Nephron progenitor cell (in vitro differentiated cells): ENCODE results near the gene CSMD2.

Source experiments
- DNase-seq: peaks from one replicate; pipeline ENCODE4 v3.0.0; 2021
- H3K27ac Mint-ChIP-seq: 2 replicates; pipeline ENCODE4 v1.8.0; 2021; ENCODE audit warnings: mild to moderate bottlenecking, moderate library complexity, mixed read lengths
- H3K27me3 Mint-ChIP-seq: 2 replicates; pipeline ENCODE4 v1.8.0; 2021; ENCODE audit warnings: mild to moderate bottlenecking, low read depth, mixed read lengths; ENCODE audit not compliant: poor library complexity
- H3K36me3 Mint-ChIP-seq: 2 replicates; pipeline ENCODE4 v1.8.0; 2021; ENCODE audit warnings: low read depth, mixed read lengths
- H3K4me1 Mint-ChIP-seq: 2 replicates; pipeline ENCODE4 v1.8.0; 2021; ENCODE audit warnings: mixed read lengths
- H3K4me3 Mint-ChIP-seq: 2 replicates; pipeline ENCODE4 v1.8.0; 2021; ENCODE audit warnings: mild to moderate bottlenecking, moderate library complexity, mixed read lengths
- H3K9me3 Mint-ChIP-seq: 2 replicates; pipeline ENCODE4 v1.8.0; 2021; ENCODE audit warnings: mild to moderate bottlenecking, moderate library complexity, mixed read lengths
- CTCF ChIP-seq: fragments of 200-600 bp; sonication (generic); IDR thresholded peaks from 2 replicates; pipeline ENCODE4 v1.5.0; 2021; ENCODE audit warnings: antibody characterized with exemption

CSMD2 gene

GRCh38 chr1:33726274-33726804 lies 438.7 kb downstream of the CSMD2 start:
- no peak for DNase-seq
- no peak overlapping the region for H3K4me3 Mint-ChIP-seq
- H3K27me3 Mint-ChIP-seq, result no peaks in the 10 kb centered on the region
- H3K9me3 Mint-ChIP-seq, result no peaks in the 10 kb centered on the region
- TF ChIP-seq CTCF, result no peak
- peaks cover 16% of the 10 kb centered on the region for H3K4me1 Mint-ChIP-seq
- H3K27ac Mint-ChIP-seq, result no peak overlapping the region
- no peaks in the 10 kb centered on the region for H3K36me3 Mint-ChIP-seq

GRCh38 chr1:33725556-33726160 lies 439.4 kb downstream of the CSMD2 start:
- Mint-ChIP-seq H3K4me1 (peaks cover 16% of the 10 kb centered on the region), H3K9me3 (no peaks in the 10 kb centered on the region), H3K27me3 (no peaks in the 10 kb centered on the region), H3K27ac (no peak overlapping the region), H3K36me3 (no peaks in the 10 kb centered on the region), H3K4me3 (no peak overlapping the region)
- no peak for DNase-seq
- TF ChIP-seq CTCF, result no peak

- Mint-ChIP-seq H3K36me3 (no peaks in the 10 kb centered on the region), H3K27me3 (peaks cover 2% of the 10 kb centered on the region), H3K4me1 (peaks cover 16% of the 10 kb centered on the region), H3K27ac (no peak overlapping the region), H3K4me3 (no peak overlapping the region), H3K9me3 (no peaks in the 10 kb centered on the region)
- TF ChIP-seq CTCF, result no peak
- no peak for DNase-seq
Observed at GRCh38 chr1:33725037-33725436, 440.0 kb downstream of the CSMD2 start.

GRCh38 chr1:33724348-33724747 lies 440.7 kb downstream of the CSMD2 start:
- Mint-ChIP-seq H3K9me3 (no peaks in the 10 kb centered on the region), H3K27me3 (peaks cover 2% of the 10 kb centered on the region), H3K4me3 (no peak overlapping the region), H3K36me3 (no peaks in the 10 kb centered on the region), H3K4me1 (peaks cover 15% of the 10 kb centered on the region), H3K27ac (no peak overlapping the region)
- TF ChIP-seq CTCF, result no peak
- DNase-seq, result no peak

- Mint-ChIP-seq H3K27me3 (peaks cover 2% of the 10 kb centered on the region), H3K4me1 (peaks cover 9% of the 10 kb centered on the region), H3K4me3 (no peak overlapping the region), H3K27ac (no peak overlapping the region), H3K36me3 (no peaks in the 10 kb centered on the region), H3K9me3 (no peaks in the 10 kb centered on the region)
- no peak for TF ChIP-seq CTCF
- no peak for DNase-seq
Observed at GRCh38 chr1:33723251-33723650, 441.8 kb downstream of the CSMD2 start.

- no peaks in the 10 kb centered on the region for H3K4me1 Mint-ChIP-seq
- no peaks in the 10 kb centered on the region for H3K9me3 Mint-ChIP-seq
- no peak for TF ChIP-seq CTCF
- H3K27ac Mint-ChIP-seq, result no peak overlapping the region
- DNase-seq, result no peak
- no peak overlapping the region for H3K4me3 Mint-ChIP-seq
- peaks cover 6% of the 10 kb centered on the region for H3K27me3 Mint-ChIP-seq
- H3K36me3 Mint-ChIP-seq, result no peaks in the 10 kb centered on the region
Observed at GRCh38 chr1:33721301-33721815, 443.7 kb downstream of the CSMD2 start.
